ENCODE results near the gene CDCP1. TPM values are rescaled to one million over a fixed set of nuclear protein-coding genes. Genes with fewer than 3 reads are reported as not detected.

Gene CDCP1
- total and polyA plus RNA-seq, 10 donors, result 0.15 to 3.6 (median 2.1) TPM

GRCh38 chr3:45154641-45155147, 8.5 kb upstream of the CDCP1 start:
- Histone ChIP-seq H3K4me3 (no peak overlapping the region), H3K27ac (no peak overlapping the region), H3K27me3 (replicated peaks in 1 of 7) (peaks cover 0 to 4% (median 0%) of the 10 kb centered on the region in 7 donors), H3K4me1 (no peaks in the 10 kb centered on the region), H3K9me3 (peaks cover 0 to 16% (median 7%) of the 10 kb centered on the region in 8 donors), H3K36me3 (no peaks in the 10 kb centered on the region)
- 68 to 89% (median 85%) methylated on average over 6 of the region's 6 CpGs for WGBS, 5 donors
- intact Hi-C loops (cut with DNase I; ENCODE audit: low total_unique reads), result no loop called here
- TF ChIP-seq, protein P1, sequence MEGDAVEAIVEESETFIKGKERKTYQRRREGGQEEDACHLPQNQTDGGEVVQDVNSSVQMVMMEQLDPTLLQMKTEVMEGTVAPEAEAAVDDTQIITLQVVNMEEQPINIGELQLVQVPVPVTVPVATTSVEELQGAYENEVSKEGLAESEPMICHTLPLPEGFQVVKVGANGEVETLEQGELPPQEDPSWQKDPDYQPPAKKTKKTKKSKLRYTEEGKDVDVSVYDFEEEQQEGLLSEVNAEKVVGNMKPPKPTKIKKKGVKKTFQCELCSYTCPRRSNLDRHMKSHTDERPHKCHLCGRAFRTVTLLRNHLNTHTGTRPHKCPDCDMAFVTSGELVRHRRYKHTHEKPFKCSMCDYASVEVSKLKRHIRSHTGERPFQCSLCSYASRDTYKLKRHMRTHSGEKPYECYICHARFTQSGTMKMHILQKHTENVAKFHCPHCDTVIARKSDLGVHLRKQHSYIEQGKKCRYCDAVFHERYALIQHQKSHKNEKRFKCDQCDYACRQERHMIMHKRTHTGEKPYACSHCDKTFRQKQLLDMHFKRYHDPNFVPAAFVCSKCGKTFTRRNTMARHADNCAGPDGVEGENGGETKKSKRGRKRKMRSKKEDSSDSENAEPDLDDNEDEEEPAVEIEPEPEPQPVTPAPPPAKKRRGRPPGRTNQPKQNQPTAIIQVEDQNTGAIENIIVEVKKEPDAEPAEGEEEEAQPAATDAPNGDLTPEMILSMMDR (IDR thresholded peaks at IDR 0.05 in 8 of 11, conservative IDR thresholded peaks at IDR 0.05 in 3 of 11), result no peak
- TF ChIP-seq POLR2AphosphoS5 (IDR thresholded peaks at IDR 0.05) (no peak), POLR2A (IDR thresholded peaks at IDR 0.05) (no peak)
- DNase-seq, result peak; percentile 39

DNA sequence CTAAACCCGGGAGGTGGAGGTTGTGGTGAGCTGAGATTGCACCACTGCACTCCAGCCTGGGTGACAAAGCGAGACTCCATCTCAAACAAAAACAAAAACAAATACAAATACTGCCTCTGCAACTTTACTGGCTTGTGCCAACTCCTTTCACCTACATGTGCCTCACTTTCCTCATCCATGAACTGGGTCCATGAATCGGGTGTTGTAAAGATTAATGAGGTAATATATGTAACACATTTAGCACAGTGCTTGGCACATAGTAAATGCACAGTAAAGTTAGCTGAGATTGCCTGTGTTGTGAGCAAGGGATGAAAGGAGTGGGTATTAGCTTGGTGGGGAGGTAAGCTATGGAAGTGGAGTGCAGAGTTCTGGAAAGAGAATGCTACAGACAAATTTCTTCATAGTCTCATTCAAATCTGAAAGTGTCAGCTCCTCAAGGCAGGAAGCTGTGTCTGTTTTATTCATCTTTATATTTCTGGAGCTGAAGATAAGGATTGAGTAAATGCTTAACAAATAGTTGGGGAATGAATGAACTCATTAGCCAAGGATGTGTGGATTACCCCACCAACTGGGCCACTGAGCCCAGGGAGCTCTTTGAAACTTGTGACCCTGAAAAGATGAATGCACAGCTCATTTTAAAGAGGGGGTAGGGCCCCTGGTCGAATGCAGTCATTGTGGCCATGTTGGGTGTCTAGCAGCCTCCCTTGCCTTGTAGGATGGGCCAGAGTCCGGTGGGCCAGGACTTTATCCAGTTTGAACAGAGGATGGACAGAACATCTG, 7.7 kb upstream of the CDCP1 start:
- H3K4me3 ChIP-seq, result no peak overlapping the region
- no peak overlapping the region for H3K27ac ChIP-seq
- WGBS, 5 donors, result 51 to 83% (median 65%) methylated on average over 4 to 5 of the region's 5 CpGs
- H3K4me1 ChIP-seq, result no peaks in the 10 kb centered on the region
- H3K36me3 ChIP-seq, result no peaks in the 10 kb centered on the region
- TF ChIP-seq, protein P1 (IDR thresholded peaks at IDR 0.05 in 8 of 11, conservative IDR thresholded peaks at IDR 0.05 in 3 of 11), result no peak
- TF ChIP-seq POLR2A (IDR thresholded peaks at IDR 0.05), result no peak
- TF ChIP-seq POLR2AphosphoS5 (IDR thresholded peaks at IDR 0.05), result no peak
- intact Hi-C loops (cut with DNase I; ENCODE audit: low total_unique reads), result no loop called here
- H3K9me3 ChIP-seq, result peaks cover 0 to 16% (median 7%) of the 10 kb centered on the region in 8 donors
- H3K27me3 ChIP-seq (replicated peaks in 1 of 7), result peaks cover 0 to 4% (median 0%) of the 10 kb centered on the region in 7 donors
- DNase-seq, result peak; percentile 10

- Histone ChIP-seq H3K4me3 (no peak overlapping the region), H3K27ac (no peak overlapping the region), H3K4me1 (no peaks in the 10 kb centered on the region), H3K36me3 (no peaks in the 10 kb centered on the region), H3K9me3 (peaks cover 0 to 16% (median 7%) of the 10 kb centered on the region in 8 donors), H3K27me3 (replicated peaks in 1 of 7) (peaks cover 0 to 9% (median 3%) of the 10 kb centered on the region in 7 donors)
- WGBS, 5 donors, result 0 to 100% (median 95%) methylated on average over 1 of the region's 1 CpG
- intact Hi-C loops (cut with DNase I; ENCODE audit: low total_unique reads), result no loop called here
- DNase-seq, result no peak
- TF ChIP-seq, protein P1 (IDR thresholded peaks at IDR 0.05 in 8 of 11, conservative IDR thresholded peaks at IDR 0.05 in 3 of 11), result no peak
- TF ChIP-seq POLR2A (IDR thresholded peaks at IDR 0.05) (no peak), POLR2AphosphoS5 (IDR thresholded peaks at IDR 0.05) (no peak)
These were observed 6.1 kb upstream of the CDCP1 start for GRCh38 chr3:45152307-45152706.

DNA sequence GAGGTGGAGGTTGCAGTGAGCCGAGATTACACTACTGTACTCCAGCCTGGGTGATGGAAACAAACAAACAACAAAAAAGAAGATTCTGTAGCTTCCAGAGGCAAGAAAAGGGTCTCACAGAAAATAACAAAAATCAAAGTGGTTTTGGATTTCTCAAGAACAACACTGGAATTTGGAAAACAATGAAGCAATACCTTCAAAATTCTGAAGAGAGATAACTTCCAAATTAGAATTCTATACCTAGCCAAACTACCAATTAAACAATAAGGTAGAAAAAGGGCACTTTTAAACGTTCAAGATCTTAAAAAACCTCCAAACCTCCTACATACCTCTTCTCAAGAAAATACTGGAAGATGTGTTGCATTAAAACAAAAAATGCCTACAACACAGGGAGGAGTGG, 4.9 kb upstream of the CDCP1 start:
- no peak overlapping the region for H3K4me3 ChIP-seq
- intact Hi-C loops (cut with DNase I; ENCODE audit: low total_unique reads), result no loop called here
- H3K27ac ChIP-seq, result no peak overlapping the region
- peaks cover 0 to 21% (median 15%) of the 10 kb centered on the region in 7 donors for H3K27me3 ChIP-seq (replicated peaks in 1 of 7)
- DNase-seq, result no peak
- TF ChIP-seq, protein P1 (IDR thresholded peaks at IDR 0.05 in 8 of 11, conservative IDR thresholded peaks at IDR 0.05 in 3 of 11), result no peak
- no peak for TF ChIP-seq POLR2A (IDR thresholded peaks at IDR 0.05)
- TF ChIP-seq POLR2AphosphoS5 (IDR thresholded peaks at IDR 0.05), result no peak
- no peaks in the 10 kb centered on the region for H3K36me3 ChIP-seq
- peaks cover 0 to 16% (median 7%) of the 10 kb centered on the region in 8 donors for H3K9me3 ChIP-seq
- WGBS, 5 donors, result 39 to 75% (median 70%) methylated on average over 2 of the region's 2 CpGs
- H3K4me1 ChIP-seq, result peaks cover under 1 to 6% (median 4%) of the 10 kb centered on the region in 6 donors

Data from spleen (tissue), 11 donors.